HG03103 (cell line): Measurements from ENCODE around the gene VPS52.

Experiments used
- ATAC-seq: cut with Tn5 transposase; IDR thresholded peaks from one replicate; pipeline ENCODE4 v1.9.1; 2021; ENCODE audit warnings: low read depth; ENCODE audit not compliant: unreplicated experiment

VPS52 gene

GRCh38 chr6:33215271-33216116, 56.2 kb downstream of the VPS52 start:
- no peak for ATAC-seq

GRCh38 chr6:33213989-33214335, 57.7 kb downstream of the VPS52 start:
- no peak for ATAC-seq

DNA sequence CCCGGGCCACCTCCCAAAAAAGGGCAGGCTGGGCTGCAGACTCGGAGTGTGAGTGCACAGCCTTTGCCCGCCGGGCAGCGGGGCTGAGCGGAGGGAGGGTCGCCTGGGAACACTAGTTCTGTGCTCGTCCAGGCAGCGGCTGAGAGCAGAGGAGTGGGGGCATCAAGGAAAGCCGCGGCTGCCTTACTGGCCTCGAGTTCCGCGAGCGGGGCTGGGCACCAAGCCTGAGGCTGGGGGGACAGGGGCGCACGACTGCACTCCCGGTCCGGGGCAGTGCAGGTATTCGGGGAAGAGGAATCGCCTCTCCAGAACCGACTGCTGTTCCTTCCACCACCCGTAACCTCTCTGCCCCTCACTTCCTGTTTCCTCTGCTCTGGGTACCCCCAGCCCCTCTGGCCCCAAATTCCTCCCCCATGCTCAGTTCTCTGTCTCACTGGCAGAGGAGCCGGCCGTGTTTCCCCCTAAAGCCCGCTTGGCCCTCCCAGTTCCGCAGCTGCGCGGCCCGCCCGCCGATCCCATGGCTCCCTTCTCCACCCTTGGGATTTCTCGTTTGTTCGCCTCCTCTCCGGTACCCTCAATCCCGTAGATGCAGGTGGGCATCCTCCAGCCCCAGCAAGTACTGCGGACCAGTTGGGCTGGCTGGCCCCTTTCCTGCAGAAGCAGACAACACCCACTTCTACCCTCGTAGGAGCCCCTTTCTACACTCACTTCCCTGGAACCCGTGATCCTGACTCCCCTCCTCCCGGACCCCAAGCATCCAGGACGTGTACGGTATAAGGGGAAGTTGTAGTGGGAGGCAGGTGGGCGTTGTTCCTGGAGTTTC, 58.3 kb downstream of the VPS52 start:
- ATAC-seq: no peak

DNA sequence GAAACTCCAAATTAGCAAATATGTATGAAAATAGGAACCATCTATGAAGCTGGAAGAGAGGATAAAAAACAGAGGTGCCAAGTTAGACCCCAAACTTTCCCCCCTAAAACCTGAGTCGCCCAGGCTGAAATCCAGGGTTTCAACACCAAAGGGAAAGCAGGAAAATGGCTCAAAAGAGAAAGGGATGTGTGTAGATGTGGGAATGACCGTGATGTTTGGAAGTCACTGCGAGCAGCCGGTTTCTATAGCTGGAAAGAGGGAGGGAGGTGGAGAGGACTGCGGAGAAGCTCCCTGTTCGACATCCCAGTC, 58.9 kb downstream of the VPS52 start:
- ATAC-seq: no peak

- no peak for ATAC-seq
Measured at GRCh38 chr6:33211666-33212422, 59.8 kb downstream of the VPS52 start.

GRCh38 chr6:33211136-33211535, 60.5 kb downstream of the VPS52 start:
- no peak for ATAC-seq

DNA sequence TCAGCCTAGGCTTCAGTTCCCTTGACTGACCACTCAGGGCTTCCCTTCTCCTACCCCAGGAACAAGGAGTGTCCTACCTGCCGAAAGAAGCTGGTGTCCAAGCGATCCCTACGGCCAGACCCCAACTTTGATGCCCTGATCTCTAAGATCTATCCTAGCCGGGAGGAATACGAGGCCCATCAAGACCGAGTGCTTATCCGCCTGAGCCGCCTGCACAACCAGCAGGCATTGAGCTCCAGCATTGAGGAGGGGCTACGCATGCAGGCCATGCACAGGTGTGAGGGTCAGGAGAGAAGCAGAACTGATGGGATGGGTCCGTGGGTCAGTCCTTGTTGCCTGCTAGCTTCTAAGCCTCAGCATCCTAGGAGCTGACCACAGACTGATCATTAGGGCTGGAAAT, 61.8 kb downstream of the VPS52 start:
- ATAC-seq: no peak

DNA sequence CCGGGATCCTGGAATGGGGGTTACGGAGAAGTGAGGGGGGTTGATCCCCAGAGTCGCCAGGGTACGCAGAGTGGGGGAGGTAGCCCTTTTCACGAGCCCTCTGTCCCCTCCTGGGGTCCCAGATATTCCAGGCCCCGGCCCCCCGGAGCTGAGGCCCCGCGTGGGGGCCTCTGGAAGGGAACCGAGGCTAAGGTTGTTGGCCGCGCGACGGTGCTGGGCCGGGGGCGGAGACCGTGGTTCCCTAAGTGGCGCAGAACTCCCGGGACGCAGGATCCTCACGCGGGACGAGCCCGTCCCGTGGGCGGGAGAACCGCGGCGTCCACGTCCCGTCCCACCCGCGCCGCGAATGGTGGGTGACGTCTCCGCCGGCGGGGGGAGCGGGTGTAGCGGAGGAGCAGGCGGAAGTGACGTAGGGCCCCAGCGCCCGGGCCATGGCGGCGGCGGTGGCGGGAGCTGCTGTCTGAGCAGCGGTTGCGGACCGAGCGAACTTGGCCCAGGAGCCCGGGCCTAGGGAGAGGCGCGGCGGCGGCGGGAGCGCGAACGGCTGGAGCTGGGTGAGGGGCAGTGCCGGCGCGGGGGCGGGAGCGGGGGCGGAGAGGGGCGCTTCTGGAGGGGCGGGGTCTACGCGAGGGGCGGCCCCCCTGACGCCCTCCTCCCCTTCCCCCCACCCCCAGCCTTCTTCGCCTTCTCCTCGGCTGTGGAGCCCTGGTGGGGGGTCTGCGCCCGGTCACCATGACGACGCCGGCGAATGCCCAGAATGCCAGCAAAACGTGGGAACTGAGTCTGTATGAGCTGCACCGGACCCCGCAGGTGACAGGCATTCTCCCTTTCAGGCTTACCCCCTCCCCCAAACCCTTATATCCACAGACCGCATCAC, 63.3 kb downstream of the VPS52 start, which contains the start of gene RING1:
Gene RING1, plus strand, starts transcription at position 410 of the 877 bp plus-strand sequence. Its CDS starts 323 bp downstream, at position 733.
- ATAC-seq: no peak

DNA sequence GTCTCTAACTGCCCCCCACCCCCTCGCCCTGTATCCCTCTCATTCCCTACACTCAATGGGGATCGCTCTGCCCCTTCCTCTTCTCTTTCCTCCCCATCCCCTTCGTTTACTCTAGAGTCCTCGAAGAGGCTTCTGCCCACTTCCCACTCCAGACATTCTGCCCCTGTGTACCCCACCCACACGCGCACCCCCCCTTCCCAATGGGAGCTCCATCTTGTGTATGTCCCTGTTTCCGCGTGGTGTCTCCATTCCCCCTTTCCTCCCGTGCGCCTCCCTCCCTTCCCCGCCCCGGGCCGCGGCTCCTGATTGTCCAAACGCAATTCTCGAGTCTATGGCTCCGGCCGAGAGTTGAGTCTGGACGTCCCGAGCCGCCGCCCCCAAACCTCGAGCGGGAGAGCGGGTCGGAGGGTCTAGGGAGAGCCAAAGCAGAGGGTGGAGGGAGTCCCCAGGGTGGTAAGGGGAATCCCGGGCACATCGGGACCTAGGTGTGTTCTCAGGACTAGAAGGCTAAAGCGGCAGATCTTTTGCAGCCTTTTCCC, 64.1 kb downstream of the VPS52 start:
- ATAC-seq: no peak

- no peak for ATAC-seq
Measured at GRCh38 chr6:33206864-33207551, 64.7 kb downstream of the VPS52 start.

GRCh38 chr6:33206027-33206863, 65.4 kb downstream of the VPS52 start:
- no peak for ATAC-seq

DNA sequence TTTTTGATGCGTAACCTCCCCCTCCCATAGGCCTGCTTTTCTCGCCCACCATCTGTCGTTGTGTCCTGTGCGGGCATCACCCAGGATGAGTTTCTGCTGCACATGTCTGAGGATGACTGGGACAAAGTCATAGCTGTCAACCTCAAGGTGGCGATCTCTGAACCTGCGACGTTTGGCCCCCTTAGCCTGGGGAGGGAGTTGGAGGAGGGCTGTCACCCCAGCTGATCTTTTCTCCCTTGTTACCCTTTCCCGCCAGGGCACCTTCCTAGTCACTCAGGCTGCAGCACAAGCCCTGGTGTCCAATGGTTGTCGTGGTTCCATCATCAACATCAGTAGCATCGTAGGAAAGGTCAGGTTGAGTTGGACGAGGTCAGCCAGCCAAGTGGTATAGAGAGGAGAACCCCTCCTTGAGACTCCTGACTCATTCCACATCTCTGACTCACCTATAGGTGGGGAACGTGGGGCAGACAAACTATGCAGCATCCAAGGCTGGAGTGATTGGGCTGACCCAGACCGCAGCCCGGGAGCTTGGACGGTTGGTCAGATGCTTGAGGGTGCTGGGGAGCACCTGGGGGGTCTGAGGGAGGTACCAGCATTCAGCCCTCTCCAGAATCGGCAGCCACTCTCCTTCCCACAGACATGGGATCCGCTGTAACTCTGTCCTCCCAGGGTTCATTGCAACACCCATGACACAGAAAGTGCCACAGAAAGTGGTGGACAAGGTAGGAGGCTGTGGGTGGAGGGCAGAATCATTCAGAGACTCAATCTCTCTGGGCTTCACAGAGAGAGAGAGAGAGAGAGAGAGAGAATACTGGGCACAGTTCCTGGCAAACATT, 66.3 kb downstream of the VPS52 start:
- ATAC-seq: no peak

- peak; percentile 40 for ATAC-seq
Measured at GRCh38 chr6:33204415-33205190, 67.1 kb downstream of the VPS52 start, which contains the start of gene HSD17B8. Gene HSD17B8, plus strand, starts transcription at chr6:33204655. Its CDS starts 14 bp downstream, at chr6:33204669.

GRCh38 chr6:33204165-33204414, 67.6 kb downstream of the VPS52 start:
- no peak for ATAC-seq

GRCh38 chr6:33203443-33204164, 68.1 kb downstream of the VPS52 start:
- no peak for ATAC-seq

DNA sequence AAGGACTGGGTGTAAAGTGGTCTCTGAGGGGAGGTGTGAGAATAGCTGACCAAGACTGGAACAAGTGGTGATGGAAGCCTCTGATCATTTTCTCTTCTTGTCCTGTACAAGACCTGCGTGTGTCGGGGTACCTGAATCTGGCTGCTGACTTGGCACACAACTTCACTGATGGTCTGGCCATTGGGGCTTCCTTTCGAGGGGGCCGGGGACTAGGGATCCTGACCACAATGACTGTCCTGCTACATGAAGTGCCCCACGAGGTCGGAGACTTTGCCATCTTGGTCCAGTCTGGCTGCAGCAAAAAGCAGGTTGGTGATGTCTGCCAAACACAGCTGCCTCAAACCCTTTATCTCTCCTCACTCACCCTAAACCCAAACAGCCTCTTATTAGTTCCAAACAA, 68.9 kb downstream of the VPS52 start:
- no peak for ATAC-seq
